Tibial nerve (tissue), 4 donors: ENCODE data around the gene CISD3.

Experiments used
- EP300 ChIP-seq, 2 donors: sonication (generic); formaldehyde crosslinking; IDR thresholded peaks; one replicate each; pipeline ENCODE4 v1.6.1; 2017; ENCODE audit warnings: antibody characterized with exemption in 2 of 2, mild to moderate bottlenecking in 1 of 2
- POLR2A ChIP-seq, 2 donors: fragments of 450-650 bp; IDR thresholded peaks; one replicate each; pipeline ENCODE4 v1.6.1; 2017; ENCODE audit warnings: antibody characterized with exemption in 2 of 2, mild to moderate bottlenecking in 2 of 2, moderate library complexity in 2 of 2
- TF ChIP-seq, protein P1 (sequence below), 5 experiments: fragments of 200-600 bp in 3 of 5; fragments of 450-650 bp in 2 of 5; sonication (generic) in 3 of 5; IDR thresholded peaks; one replicate each; pipeline ENCODE4 v1.5.1; 2016 to 2019; ENCODE audit warnings: antibody characterized with exemption in 5 of 5, mild to moderate bottlenecking in 3 of 5, moderate library complexity in 2 of 5

- TF ChIP-seq EP300 (IDR thresholded peaks at IDR 0.05) (no peak), POLR2A (IDR thresholded peaks at IDR 0.05) (no peak)
- TF ChIP-seq, protein P1, sequence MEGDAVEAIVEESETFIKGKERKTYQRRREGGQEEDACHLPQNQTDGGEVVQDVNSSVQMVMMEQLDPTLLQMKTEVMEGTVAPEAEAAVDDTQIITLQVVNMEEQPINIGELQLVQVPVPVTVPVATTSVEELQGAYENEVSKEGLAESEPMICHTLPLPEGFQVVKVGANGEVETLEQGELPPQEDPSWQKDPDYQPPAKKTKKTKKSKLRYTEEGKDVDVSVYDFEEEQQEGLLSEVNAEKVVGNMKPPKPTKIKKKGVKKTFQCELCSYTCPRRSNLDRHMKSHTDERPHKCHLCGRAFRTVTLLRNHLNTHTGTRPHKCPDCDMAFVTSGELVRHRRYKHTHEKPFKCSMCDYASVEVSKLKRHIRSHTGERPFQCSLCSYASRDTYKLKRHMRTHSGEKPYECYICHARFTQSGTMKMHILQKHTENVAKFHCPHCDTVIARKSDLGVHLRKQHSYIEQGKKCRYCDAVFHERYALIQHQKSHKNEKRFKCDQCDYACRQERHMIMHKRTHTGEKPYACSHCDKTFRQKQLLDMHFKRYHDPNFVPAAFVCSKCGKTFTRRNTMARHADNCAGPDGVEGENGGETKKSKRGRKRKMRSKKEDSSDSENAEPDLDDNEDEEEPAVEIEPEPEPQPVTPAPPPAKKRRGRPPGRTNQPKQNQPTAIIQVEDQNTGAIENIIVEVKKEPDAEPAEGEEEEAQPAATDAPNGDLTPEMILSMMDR (IDR thresholded peaks at IDR 0.05) = no peak
Observed at GRCh38 chr17:38720941-38721340, 9.2 kb upstream of the CISD3 start.
